Right lobe of liver (tissue), 4 donors: Measurements from ENCODE around the gene MAPKAP1.

Experiments
- CTCF ChIP-seq, 4 donors: fragments of 200-600 bp in 3 of 4; fragments of 450-650 bp in 1 of 4; IDR thresholded peaks; one replicate each; pipeline versions ENCODE4 v1.5.1 to v1.8.0; 2016 to 2022; ENCODE audit warnings: antibody characterized with exemption in 4 of 4, mild to moderate bottlenecking in 2 of 4
- POLR2A ChIP-seq: fragments of 450-650 bp; IDR thresholded peaks from one replicate; pipeline ENCODE4 v1.6.1; 2017; ENCODE audit warnings: antibody characterized with exemption, mild to moderate bottlenecking
- donor health status: DM: no; HTN: no; CAD: no.
- donor health status: DM: no; HTN: no; CAD: no.
- donor health status: DM: no; HTN: yes; CAD: no.

DNA sequence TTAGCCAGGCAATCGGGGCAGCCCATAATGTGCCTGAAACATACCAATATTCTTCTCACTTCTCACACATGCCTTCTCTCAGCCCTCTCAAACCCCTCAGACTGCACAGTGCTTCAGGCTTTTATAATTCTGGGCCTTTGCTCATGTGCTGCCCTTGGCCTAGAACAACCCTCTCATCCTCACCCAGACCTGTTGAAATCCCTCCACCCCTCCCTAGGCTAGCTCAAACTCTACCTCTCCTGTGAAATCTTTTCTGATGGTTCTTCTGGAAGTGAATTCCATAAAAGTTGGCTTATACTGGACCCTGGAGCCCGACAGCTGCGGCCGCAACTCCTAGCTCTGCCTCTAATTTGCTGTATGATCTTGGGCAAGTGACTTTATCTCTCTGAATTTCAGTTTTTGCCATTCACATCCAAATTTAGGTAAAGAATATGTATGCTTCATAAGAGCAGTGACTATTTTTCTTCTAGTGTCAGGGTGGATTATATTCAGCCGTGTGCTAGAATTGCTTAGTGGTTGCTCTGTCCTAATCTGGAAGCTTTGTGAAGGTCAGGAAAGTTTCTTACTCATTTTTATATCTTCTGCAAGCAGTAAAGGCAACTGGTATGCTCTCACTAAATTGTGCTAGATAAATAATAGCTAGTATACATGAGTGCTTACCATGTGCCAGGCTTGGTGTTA is 221.4 kb downstream of the MAPKAP1 start:
- TF ChIP-seq CTCF (IDR thresholded peaks at IDR 0.05) = no peak
- TF ChIP-seq POLR2A = no peak
